Neutrophil (primary cell): ENCODE measurements around the gene NR1H2.

ENCODE experiments used
- H3K27ac ChIP-seq: fragments of 200-600 bp; sonication (generic); 2 replicates; pipeline ENCODE4 v1.5.1; 2016; ENCODE audit warnings: mild to moderate bottlenecking, moderate library complexity
- H3K27me3 ChIP-seq: fragments of 200-600 bp; sonication (generic); 2 replicates; pipeline ENCODE4 v1.6.0; 2016; ENCODE audit warnings: mild to moderate bottlenecking
- H3K36me3 ChIP-seq: fragments of 200-600 bp; sonication (generic); 2 replicates; pipeline ENCODE4 v1.5.1; 2017
- H3K4me1 ChIP-seq, 2 experiments: fragments of 200-600 bp in 1 of 2; sonication (generic) in 1 of 2; 1 replicate in 1 of 2; 2 replicates in 1 of 2; pipeline versions ENCODE4 v1.5.1 to v1.6.1; 2013 to 2016; ENCODE audit warnings: low read depth in 1 of 2, low read length in 1 of 2, mild to moderate bottlenecking in 1 of 2, moderate library complexity in 1 of 2; ENCODE audit not compliant: control insufficient read depth in 1 of 2, insufficient read depth in 1 of 2
- H3K4me3 ChIP-seq, 2 experiments: fragments of 200-600 bp in 1 of 2; sonication (generic) in 1 of 2; 1 replicate in 1 of 2; 2 replicates in 1 of 2; pipeline ENCODE4 v1.5.1; 2013 to 2016; ENCODE audit warnings: low read depth in 1 of 2, low read length in 1 of 2, mild to moderate bottlenecking in 1 of 2, moderate library complexity in 1 of 2
- H3K9me3 ChIP-seq: fragments of 200-600 bp; sonication (generic); 2 replicates; pipeline ENCODE4 v1.5.1; 2016
- CTCF ChIP-seq: fragments of 200-600 bp; sonication (generic); IDR thresholded peaks from 2 replicates; pipeline ENCODE4 v1.5.1; 2016; ENCODE audit warnings: antibody characterized with exemption

Gene NR1H2

GRCh38 chr19:50419580-50420035, 43.4 kb downstream of the NR1H2 start:
- Histone ChIP-seq H3K36me3 (no peaks in the 10 kb centered on the region), H3K4me3 (no peak overlapping the region), H3K4me1 (peaks cover 10 to 18% of the 10 kb centered on the region in 2 experiments), H3K9me3 (no peaks in the 10 kb centered on the region), H3K27me3 (peaks cover 39% of the 10 kb centered on the region), H3K27ac (no peak overlapping the region)
- no peak for TF ChIP-seq CTCF

- Histone ChIP-seq H3K36me3 (no peaks in the 10 kb centered on the region), H3K4me1 (peaks cover 9 to 13% of the 10 kb centered on the region in 2 experiments), H3K9me3 (no peaks in the 10 kb centered on the region), H3K27ac (no peak overlapping the region), H3K4me3 (no peak overlapping the region), H3K27me3 (peaks cover 39% of the 10 kb centered on the region)
- TF ChIP-seq CTCF, result no peak
Measured at GRCh38 chr19:50420127-50420526, 43.9 kb downstream of the NR1H2 start.

GRCh38 chr19:50420808-50421207, 44.6 kb downstream of the NR1H2 start:
- TF ChIP-seq CTCF, result no peak
- H3K27me3 ChIP-seq, result peaks cover 39% of the 10 kb centered on the region
- peaks cover 5 to 6% of the 10 kb centered on the region in 2 experiments for H3K4me1 ChIP-seq

GRCh38 chr19:50422397-50423278, 46.4 kb downstream of the NR1H2 start:
- peaks cover 34% of the 10 kb centered on the region for H3K27me3 ChIP-seq
- H3K9me3 ChIP-seq, result no peaks in the 10 kb centered on the region
- H3K27ac ChIP-seq, result no peak overlapping the region
- no peak overlapping the region for H3K4me3 ChIP-seq
- no peak for TF ChIP-seq CTCF
- H3K4me1 ChIP-seq, result peaks cover 0 to under 1% of the 10 kb centered on the region in 2 experiments
- H3K36me3 ChIP-seq, result no peaks in the 10 kb centered on the region

More at GRCh38 chr19:50420808-50421207, 44.6 kb downstream of the NR1H2 start:
- H3K36me3 ChIP-seq, result no peaks in the 10 kb centered on the region
- H3K4me3 ChIP-seq, result no peak overlapping the region
- no peak overlapping the region for H3K27ac ChIP-seq
- no peaks in the 10 kb centered on the region for H3K9me3 ChIP-seq

- H3K4me1 ChIP-seq, result peaks cover 5 to 9% of the 10 kb centered on the region in 2 experiments
- H3K27me3 ChIP-seq, result peaks cover 25% of the 10 kb centered on the region
- no peaks in the 10 kb centered on the region for H3K9me3 ChIP-seq
- TF ChIP-seq CTCF, result no peak
- H3K36me3 ChIP-seq, result no peaks in the 10 kb centered on the region
- H3K4me3 ChIP-seq, result no peak overlapping the region
- H3K27ac ChIP-seq, result no peak overlapping the region
Measured at GRCh38 chr19:50423279-50424113, 47.2 kb downstream of the NR1H2 start.
